IMR-90 (cell line): ENCODE measurements around the gene FUS.

ENCODE experiments used
- BHLHE40 ChIP-seq: fragments of 150-350 bp; IDR thresholded peaks from 2 replicates; pipeline ENCODE4 v1.6.1; 2016; ENCODE audit warnings: mild to moderate bottlenecking, low read depth, low read length
- CHD1 ChIP-seq: IDR thresholded peaks from 2 replicates; pipeline ENCODE4 v1.6.1; 2012; ENCODE audit warnings: low read depth, low read length, improper control_type of control experiment
- FOS ChIP-seq: fragments of 150-350 bp; IDR thresholded peaks from 2 replicates; pipeline ENCODE4 v1.6.1; 2016; ENCODE audit warnings: low read depth, low read length
- MAFK ChIP-seq: IDR thresholded peaks from 2 replicates; pipeline ENCODE4 v1.6.1; 2012; ENCODE audit warnings: low read depth, low read length, improper control_type of control experiment
- MXI1 ChIP-seq: IDR thresholded peaks from 2 replicates; pipeline ENCODE4 v1.6.1; 2012; ENCODE audit warnings: low read depth, mild to moderate bottlenecking, low read length, moderate library complexity, borderline replicate concordance
- NFE2L2 ChIP-seq: fragments of 150-350 bp; IDR thresholded peaks from 2 replicates; pipeline ENCODE4 v1.6.1; 2016; ENCODE audit warnings: low read depth, mild to moderate bottlenecking, low read length
- POLR2A ChIP-seq: IDR thresholded peaks from 2 replicates; pipeline ENCODE4 v1.6.1; 2012; ENCODE audit warnings: mild to moderate bottlenecking, low read depth, low read length
- RAD21 ChIP-seq: IDR thresholded peaks from 2 replicates; pipeline ENCODE4 v1.6.1; 2012; ENCODE audit warnings: low read length, improper control_type of control experiment
- RCOR1 ChIP-seq: IDR thresholded peaks from 2 replicates; pipeline ENCODE4 v1.6.1; 2012; ENCODE audit warnings: mild to moderate bottlenecking, low read length, improper control_type of control experiment; ENCODE audit not compliant: insufficient replicate concordance
- RFX5 ChIP-seq: IDR thresholded peaks from 2 replicates; pipeline ENCODE4 v1.8.0; 2012; ENCODE audit warnings: low read depth, mild to moderate bottlenecking, low read length, moderate library complexity
- USF2 ChIP-seq: fragments of 150-350 bp; IDR thresholded peaks from 2 replicates; pipeline ENCODE4 v1.6.1; 2017; ENCODE audit warnings: mild to moderate bottlenecking, antibody characterized with exemption, low read length, low read depth
- TF ChIP-seq, protein P1 (sequence below): conservative IDR thresholded peaks from 2 replicates; pipeline ENCODE4 v1.5.1; 2012; ENCODE audit warnings: mild to moderate bottlenecking, low read depth, low read length, improper control_type of control experiment

DNA sequence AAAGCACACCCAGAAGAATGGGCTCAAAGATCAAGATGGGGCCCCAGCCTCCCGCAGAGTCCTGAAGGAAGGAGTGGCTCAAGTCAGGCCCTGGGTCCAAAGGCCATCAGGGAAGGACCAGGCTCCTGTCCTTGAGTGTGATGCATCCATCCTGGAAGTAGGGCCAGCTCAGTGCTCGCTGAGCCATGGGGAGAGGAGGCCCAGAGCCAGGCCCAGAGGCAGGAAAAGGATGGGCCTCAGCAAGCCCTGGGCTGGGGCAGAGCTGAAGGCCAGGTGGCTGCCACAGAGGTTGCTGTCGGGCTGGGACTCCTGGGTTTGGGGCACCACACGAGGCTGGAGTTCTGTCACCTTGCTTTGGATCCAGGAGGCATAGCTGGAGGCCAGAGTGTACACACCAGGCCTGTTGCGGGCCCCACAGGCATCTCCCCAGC is 48.1 kb upstream of the FUS start:
- TF ChIP-seq, protein P1, sequence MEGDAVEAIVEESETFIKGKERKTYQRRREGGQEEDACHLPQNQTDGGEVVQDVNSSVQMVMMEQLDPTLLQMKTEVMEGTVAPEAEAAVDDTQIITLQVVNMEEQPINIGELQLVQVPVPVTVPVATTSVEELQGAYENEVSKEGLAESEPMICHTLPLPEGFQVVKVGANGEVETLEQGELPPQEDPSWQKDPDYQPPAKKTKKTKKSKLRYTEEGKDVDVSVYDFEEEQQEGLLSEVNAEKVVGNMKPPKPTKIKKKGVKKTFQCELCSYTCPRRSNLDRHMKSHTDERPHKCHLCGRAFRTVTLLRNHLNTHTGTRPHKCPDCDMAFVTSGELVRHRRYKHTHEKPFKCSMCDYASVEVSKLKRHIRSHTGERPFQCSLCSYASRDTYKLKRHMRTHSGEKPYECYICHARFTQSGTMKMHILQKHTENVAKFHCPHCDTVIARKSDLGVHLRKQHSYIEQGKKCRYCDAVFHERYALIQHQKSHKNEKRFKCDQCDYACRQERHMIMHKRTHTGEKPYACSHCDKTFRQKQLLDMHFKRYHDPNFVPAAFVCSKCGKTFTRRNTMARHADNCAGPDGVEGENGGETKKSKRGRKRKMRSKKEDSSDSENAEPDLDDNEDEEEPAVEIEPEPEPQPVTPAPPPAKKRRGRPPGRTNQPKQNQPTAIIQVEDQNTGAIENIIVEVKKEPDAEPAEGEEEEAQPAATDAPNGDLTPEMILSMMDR = no peak
- no peak for TF ChIP-seq NFE2L2
- TF ChIP-seq POLR2A = no peak
- no peak for TF ChIP-seq RCOR1
- TF ChIP-seq BHLHE40 = no peak
- TF ChIP-seq MAFK = no peak
- no peak for TF ChIP-seq RFX5
- no peak for TF ChIP-seq MXI1
- TF ChIP-seq CHD1 = no peak
- no peak for TF ChIP-seq FOS
- TF ChIP-seq RAD21 = no peak
- TF ChIP-seq USF2 = no peak
